Midbrain (tissue), 1 donor: ENCODE results near the gene ZNF888.
"Not testable (repeated sequence)": the region's sequence is repeated elsewhere in the genome, so short reads cannot be mapped to it uniquely, and the experiment has no call there.

Experiments used
- DNase-seq: peaks from one replicate; lab custom pipeline; 2025; lab: John Stamatoyannopoulos, UW

Gene ZNF888

GRCh38 chr19:52922841-52923777, at the start of gene ZNF888:
Gene ZNF888, minus strand, starts transcription at chr19:52923428. Its CDS starts 5,555 bp downstream, at chr19:52917873.
- DNase-seq = peak; percentile 58

GRCh38 chr19:52967772-52968171, 44.5 kb upstream of the ZNF888 start:
- no peak for DNase-seq

- DNase-seq = no peak
Measured at GRCh38 chr19:52963247-52963618, 40.0 kb upstream of the ZNF888 start.

- peak; percentile 77 for DNase-seq
Measured at GRCh38 chr19:52962394-52963246, 39.4 kb upstream of the ZNF888 start, which contains the start of gene ZNF816. Gene ZNF816, minus strand, starts transcription at chr19:52962881. Its CDS starts 6,792 bp downstream, at chr19:52956089.

- peak; percentile 4 for DNase-seq
Measured at GRCh38 chr19:52961981-52962380, 38.8 kb upstream of the ZNF888 start.

- no peak for DNase-seq
Measured at GRCh38 chr19:52959613-52960295, 36.5 kb upstream of the ZNF888 start.

GRCh38 chr19:52957591-52957990, 34.4 kb upstream of the ZNF888 start:
- no peak for DNase-seq

GRCh38 chr19:52956917-52957316, 33.7 kb upstream of the ZNF888 start:
- DNase-seq = no peak

- no peak for DNase-seq
Measured at GRCh38 chr19:52949422-52949821, 26.2 kb upstream of the ZNF888 start.

GRCh38 chr19:52948025-52948770, 25.0 kb upstream of the ZNF888 start:
- DNase-seq = no peak

- DNase-seq = no peak
Measured at GRCh38 chr19:52946322-52947310, 23.4 kb upstream of the ZNF888 start.

GRCh38 chr19:52945652-52946321, 22.6 kb upstream of the ZNF888 start:
- DNase-seq = no peak

- not testable (repeated sequence) for DNase-seq
Measured at GRCh38 chr19:52944703-52945493, 21.7 kb upstream of the ZNF888 start.

- no peak for DNase-seq
Measured at GRCh38 chr19:52943884-52944643, 20.8 kb upstream of the ZNF888 start.

GRCh38 chr19:52943134-52943883, 20.1 kb upstream of the ZNF888 start:
- DNase-seq = no peak

GRCh38 chr19:52942386-52943133, 19.3 kb upstream of the ZNF888 start:
- peak; percentile 80 for DNase-seq
